Mesenchymal stem cell (in vitro differentiated cells and primary cell): Measurements from ENCODE around the gene IMMP2L.

Experiments used
- DNase-seq: peaks from one replicate; pipeline ENCODE4 v3.0.0-alpha.2; 2013
- H2AFZ ChIP-seq: one replicate; pipeline ENCODE4 v1.6.1; 2013; ENCODE audit warnings: low read depth, mild to moderate bottlenecking, control low read depth, inconsistent platforms, low read length, moderate library complexity
- H2AK5ac ChIP-seq: 2 replicates; pipeline ENCODE4 v1.6.1; 2013; ENCODE audit warnings: low read length, moderate library complexity, mild to moderate bottlenecking, inconsistent platforms; ENCODE audit not compliant: severe bottlenecking
- H2BK120ac ChIP-seq: one replicate; pipeline ENCODE4 v1.6.1; 2013; ENCODE audit warnings: low read depth, mild to moderate bottlenecking, inconsistent platforms, low read length, moderate library complexity
- H2BK12ac ChIP-seq, 2 experiments: one replicate each; pipeline ENCODE4 v1.6.1; 2013; ENCODE audit warnings: inconsistent platforms in 2 of 2, low read length in 2 of 2, mild to moderate bottlenecking in 2 of 2, moderate library complexity in 2 of 2, control low read depth in 1 of 2
- H2BK15ac ChIP-seq: one replicate; pipeline ENCODE4 v1.6.1; 2013; ENCODE audit warnings: mild to moderate bottlenecking, low read depth, inconsistent platforms; ENCODE audit not compliant: poor library complexity, severe bottlenecking
- H2BK5ac ChIP-seq: 2 replicates; pipeline ENCODE4 v1.6.1; 2013; ENCODE audit warnings: low read depth, mild to moderate bottlenecking, low read length, control low read depth, inconsistent platforms; ENCODE audit not compliant: poor library complexity, severe bottlenecking
- H3K14ac ChIP-seq, 2 experiments: one replicate each; pipeline ENCODE4 v1.6.1; 2013; ENCODE audit warnings: inconsistent platforms in 2 of 2, low read length in 2 of 2, control low read depth in 1 of 2, mild to moderate bottlenecking in 1 of 2, moderate library complexity in 1 of 2
- H3K18ac ChIP-seq, 2 experiments: one replicate each; pipeline ENCODE4 v1.6.1; 2013; ENCODE audit warnings: inconsistent platforms in 2 of 2, low read length in 2 of 2, control low read depth in 1 of 2, low read depth in 1 of 2, mild to moderate bottlenecking in 1 of 2
- H3K23ac ChIP-seq, 2 experiments: one replicate each; pipeline ENCODE4 v1.6.1; 2013; ENCODE audit warnings: inconsistent platforms in 2 of 2, low read length in 2 of 2, mild to moderate bottlenecking in 2 of 2, moderate library complexity in 2 of 2, control low read depth in 1 of 2
- H3K27ac ChIP-seq: 2 replicates; pipeline ENCODE4 v1.5.1; 2013; ENCODE audit warnings: mild to moderate bottlenecking, moderate library complexity, low read length, control low read depth, inconsistent platforms; ENCODE audit not compliant: poor library complexity, severe bottlenecking
- H3K27me3 ChIP-seq, 2 experiments: 2 replicates each; pipeline versions ENCODE4 v1.6.1 to v1.7.0; 2013; ENCODE audit warnings: low read length in 2 of 2, mild to moderate bottlenecking in 2 of 2, moderate library complexity in 2 of 2, control low read depth in 1 of 2, inconsistent platforms in 1 of 2; ENCODE audit not compliant: control insufficient read depth in 1 of 2, insufficient read depth in 1 of 2
- H3K36me3 ChIP-seq, 2 experiments: 2 replicates each; pipeline versions ENCODE4 v1.6.1 to v1.7.0; 2013; ENCODE audit warnings: low read length in 2 of 2, control low read depth in 1 of 2, inconsistent platforms in 1 of 2, low read depth in 1 of 2, mild to moderate bottlenecking in 1 of 2; ENCODE audit not compliant: insufficient read depth in 2 of 2, control insufficient read depth in 1 of 2
- H3K4ac ChIP-seq, 2 experiments: one replicate each; pipeline ENCODE4 v1.6.1; 2013; ENCODE audit warnings: inconsistent platforms in 2 of 2, low read length in 2 of 2, mild to moderate bottlenecking in 2 of 2, moderate library complexity in 2 of 2, control low read depth in 1 of 2, low read depth in 1 of 2
- H3K4me1 ChIP-seq: 2 replicates; pipeline ENCODE4 v1.6.1; 2013; ENCODE audit warnings: low read depth, low read length, control low read depth; ENCODE audit not compliant: control insufficient read depth, insufficient read depth
- H3K4me2 ChIP-seq: 2 replicates; pipeline ENCODE4 v1.6.1; 2013; ENCODE audit warnings: low read length, mild to moderate bottlenecking, inconsistent platforms; ENCODE audit not compliant: poor library complexity, severe bottlenecking
- H3K4me3 ChIP-seq, 2 experiments: 2 replicates each; pipeline versions ENCODE4 v1.5.1 to v1.7.0; 2013; ENCODE audit warnings: low read length in 2 of 2, mild to moderate bottlenecking in 2 of 2, control low read depth in 1 of 2, low read depth in 1 of 2; ENCODE audit not compliant: insufficient read depth in 1 of 2
- H3K79me1 ChIP-seq: replicated peaks from 2 replicates; pipeline ENCODE4 v1.6.1; 2013; ENCODE audit warnings: mild to moderate bottlenecking, control low read depth, low read length, inconsistent platforms; ENCODE audit not compliant: poor library complexity, severe bottlenecking
- H3K9ac ChIP-seq: 2 replicates; pipeline ENCODE4 v1.7.0; 2013; ENCODE audit warnings: mild to moderate bottlenecking, low read length, moderate library complexity
- H3K9me3 ChIP-seq: 2 replicates; pipeline ENCODE4 v1.7.0; 2013; ENCODE audit warnings: mild to moderate bottlenecking, low read length; ENCODE audit not compliant: control insufficient read depth
- H4K8ac ChIP-seq: one replicate; pipeline ENCODE4 v1.6.1; 2013; ENCODE audit warnings: inconsistent platforms, mild to moderate bottlenecking, low read length, moderate library complexity
- H4K91ac ChIP-seq: one replicate; pipeline ENCODE4 v1.6.1; 2013; ENCODE audit warnings: mild to moderate bottlenecking, low read length, inconsistent platforms
- WGBS: methylation state at CpG from one replicate; pipeline ENCODE4 v1.1.7; 2013; ENCODE audit warnings: mixed read lengths; 5-methylcytosine and 5-hydroxymethylcytosine counted together

Gene IMMP2L

DNA sequence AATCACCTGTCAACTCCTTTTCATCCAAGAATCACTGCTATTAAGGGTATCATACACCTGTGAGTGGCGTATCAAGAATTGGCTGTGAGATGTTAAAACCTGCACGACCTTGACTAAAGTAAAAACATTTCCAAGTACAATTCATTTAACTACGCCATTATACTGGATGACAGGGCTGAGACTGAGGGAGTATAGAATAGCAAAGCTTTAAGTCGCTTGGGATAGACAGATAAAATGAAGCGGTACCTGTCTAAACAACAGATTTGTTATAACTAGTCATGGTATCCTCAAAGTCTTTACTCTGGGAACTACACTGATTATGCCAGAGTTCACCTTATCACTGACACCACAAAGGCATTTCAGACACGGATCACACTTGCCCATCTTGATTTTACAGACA is 837.5 kb downstream of the IMMP2L start:
- Histone ChIP-seq H3K18ac (no peak overlapping the region), H3K9ac (no peak overlapping the region), H3K23ac (no peak overlapping the region), H3K36me3 (no peaks in the 10 kb centered on the region), H2AK5ac (no peak overlapping the region), H3K4me2 (no peak overlapping the region), H4K8ac (no peak overlapping the region), H3K4me1 (no peaks in the 10 kb centered on the region), H3K4ac (no peak overlapping the region), H3K4me3 (no peak overlapping the region), H4K91ac (no peak overlapping the region), H2BK120ac (no peak overlapping the region), H3K27me3 (no peaks in the 10 kb centered on the region), H2BK15ac (no peak overlapping the region), H3K9me3 (no peaks in the 10 kb centered on the region), H3K27ac (no peak overlapping the region), H2BK12ac (no peak overlapping the region), H2AFZ (no peak overlapping the region), H3K79me1 (no peaks in the 10 kb centered on the region), H3K14ac (no peak overlapping the region), H2BK5ac (no peak overlapping the region)
- no peak for DNase-seq
- WGBS = 96% methylated on average over 5 of the region's 6 CpGs

GRCh38 chr7:110721395-110721794 is 840.9 kb downstream of the IMMP2L start:
- no peak overlapping the region for H3K14ac ChIP-seq
- no peak overlapping the region for H3K4me2 ChIP-seq
- no peaks in the 10 kb centered on the region for H3K4me1 ChIP-seq
- no peak overlapping the region for H2BK12ac ChIP-seq
- H3K4me3 ChIP-seq = no peak overlapping the region
- H4K91ac ChIP-seq = no peak overlapping the region
- DNase-seq = no peak
- no peak overlapping the region for H2BK5ac ChIP-seq
- H3K9me3 ChIP-seq = no peaks in the 10 kb centered on the region
- H2AFZ ChIP-seq = no peak overlapping the region
- no peaks in the 10 kb centered on the region for H3K36me3 ChIP-seq
- H2BK120ac ChIP-seq = no peak overlapping the region
- no peaks in the 10 kb centered on the region for H3K27me3 ChIP-seq
- H3K18ac ChIP-seq = no peak overlapping the region
- H3K23ac ChIP-seq = no peak overlapping the region
- H2BK15ac ChIP-seq = no peak overlapping the region
- H3K27ac ChIP-seq = no peak overlapping the region
- H2AK5ac ChIP-seq = no peak overlapping the region
- no peak overlapping the region for H4K8ac ChIP-seq
- no peak overlapping the region for H3K9ac ChIP-seq
- H3K4ac ChIP-seq = no peak overlapping the region
- no peaks in the 10 kb centered on the region for H3K79me1 ChIP-seq
- WGBS = 88% methylated on average over 2 of the region's 2 CpGs

GRCh38 chr7:110720626-110721025 is 841.7 kb downstream of the IMMP2L start:
- no peak overlapping the region for H4K8ac ChIP-seq
- H3K27me3 ChIP-seq = no peaks in the 10 kb centered on the region
- no peak overlapping the region for H3K27ac ChIP-seq
- no peak overlapping the region for H3K4me2 ChIP-seq
- no peaks in the 10 kb centered on the region for H3K9me3 ChIP-seq
- no peak overlapping the region for H4K91ac ChIP-seq
- H2BK12ac ChIP-seq = no peak overlapping the region
- H2BK15ac ChIP-seq = no peak overlapping the region
- H3K4ac ChIP-seq = no peak overlapping the region
- no peak overlapping the region for H2AFZ ChIP-seq
- WGBS = 100% methylated on average over 3 of the region's 3 CpGs
- no peak overlapping the region for H3K23ac ChIP-seq
- H3K18ac ChIP-seq = no peak overlapping the region
- no peak overlapping the region for H3K9ac ChIP-seq
- no peaks in the 10 kb centered on the region for H3K36me3 ChIP-seq
- H2AK5ac ChIP-seq = no peak overlapping the region
- no peak overlapping the region for H2BK120ac ChIP-seq
- no peak for DNase-seq
- H3K79me1 ChIP-seq = no peaks in the 10 kb centered on the region
- H3K4me3 ChIP-seq = no peak overlapping the region
- H3K14ac ChIP-seq = no peak overlapping the region
- H3K4me1 ChIP-seq = no peaks in the 10 kb centered on the region
- H2BK5ac ChIP-seq = no peak overlapping the region

- H3K18ac ChIP-seq = no peak overlapping the region
- WGBS = 85% methylated on average over 2 of the region's 3 CpGs
- no peak overlapping the region for H3K9ac ChIP-seq
- H3K4me1 ChIP-seq = no peaks in the 10 kb centered on the region
- no peak overlapping the region for H2BK15ac ChIP-seq
- no peak overlapping the region for H4K8ac ChIP-seq
- H3K4me2 ChIP-seq = no peak overlapping the region
- no peak overlapping the region for H2BK12ac ChIP-seq
- no peak overlapping the region for H2AFZ ChIP-seq
- no peak overlapping the region for H4K91ac ChIP-seq
- no peak overlapping the region for H3K4ac ChIP-seq
- DNase-seq = no peak
- no peak overlapping the region for H3K4me3 ChIP-seq
- H3K9me3 ChIP-seq = no peaks in the 10 kb centered on the region
- H3K27me3 ChIP-seq = no peaks in the 10 kb centered on the region
- no peak overlapping the region for H2BK5ac ChIP-seq
- H3K36me3 ChIP-seq = no peaks in the 10 kb centered on the region
- H2BK120ac ChIP-seq = no peak overlapping the region
- no peaks in the 10 kb centered on the region for H3K79me1 ChIP-seq
- no peak overlapping the region for H3K27ac ChIP-seq
- no peak overlapping the region for H2AK5ac ChIP-seq
- no peak overlapping the region for H3K14ac ChIP-seq
- H3K23ac ChIP-seq = no peak overlapping the region
Measured at GRCh38 chr7:110719741-110720140, 842.6 kb downstream of the IMMP2L start.
